ENCODE data around the gene APOL5.

The APOL5 gene

GRCh38 chr22:35743326-35743860, 25.7 kb downstream of the APOL5 start:
- FAIRE-seq, result no peak

GRCh38 chr22:35746248-35746647, 28.6 kb downstream of the APOL5 start:
- FAIRE-seq, result no peak

DNA sequence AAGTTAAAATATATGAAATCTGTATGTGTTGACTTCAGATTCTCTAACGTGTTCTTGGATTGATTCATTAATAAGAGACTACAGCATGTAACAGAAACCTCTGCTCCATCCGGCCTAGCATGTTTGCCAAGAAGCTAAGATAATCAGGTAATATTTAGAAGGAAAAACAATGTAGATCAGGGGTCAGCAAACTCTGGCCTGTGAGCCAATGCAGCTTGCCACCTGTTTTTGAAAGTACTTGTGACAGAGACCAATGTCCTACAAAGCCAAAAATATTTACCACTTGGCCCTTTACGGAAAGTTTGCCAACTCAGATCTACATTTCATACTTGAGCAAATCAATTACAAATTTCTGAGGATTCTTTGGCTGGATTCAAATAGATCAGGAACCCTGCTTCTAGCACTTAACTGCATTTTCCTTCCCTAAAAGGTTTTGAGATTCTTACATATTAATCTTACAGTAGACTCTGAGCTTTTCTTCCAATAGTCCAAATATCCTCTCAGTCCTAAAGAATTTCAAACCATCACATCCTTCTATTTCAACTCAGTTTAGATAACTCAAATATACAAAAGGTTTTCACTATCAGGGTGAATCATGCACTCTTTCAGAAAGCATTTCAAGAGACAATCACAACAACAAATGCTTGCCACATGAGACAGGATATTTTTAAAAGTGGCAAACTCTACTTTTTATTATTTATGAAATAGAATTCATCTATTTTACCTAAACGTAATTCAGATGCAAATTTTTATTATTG, 29.5 kb downstream of the APOL5 start:
- no peak for FAIRE-seq

GRCh38 chr22:35749808-35750207, 32.1 kb downstream of the APOL5 start:
- no peak for FAIRE-seq

- no peak for FAIRE-seq
These were observed 34.6 kb downstream of the APOL5 start for GRCh38 chr22:35752006-35752862.

GRCh38 chr22:35752863-35753189, 35.2 kb downstream of the APOL5 start:
- no peak for FAIRE-seq

DNA sequence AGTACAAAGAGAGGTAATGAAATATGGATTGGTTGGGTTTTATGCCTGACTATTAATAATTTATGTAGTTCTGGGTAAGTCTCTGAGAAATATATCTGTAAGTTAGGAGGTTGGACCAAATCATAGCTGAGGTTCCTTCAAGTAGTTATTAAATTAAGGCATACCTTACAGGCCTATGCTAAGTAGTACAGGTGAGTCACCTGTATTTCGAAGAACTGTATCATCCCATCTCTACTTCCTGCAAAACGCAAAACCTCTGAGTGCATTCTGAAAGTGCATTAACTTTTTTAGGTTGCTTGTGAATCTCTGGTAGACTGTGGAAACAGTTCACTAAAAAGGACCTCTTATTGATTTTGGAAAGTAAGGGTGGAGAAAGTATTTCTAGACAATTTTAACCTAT, 37.1 kb downstream of the APOL5 start:
- FAIRE-seq, result no peak

DNA sequence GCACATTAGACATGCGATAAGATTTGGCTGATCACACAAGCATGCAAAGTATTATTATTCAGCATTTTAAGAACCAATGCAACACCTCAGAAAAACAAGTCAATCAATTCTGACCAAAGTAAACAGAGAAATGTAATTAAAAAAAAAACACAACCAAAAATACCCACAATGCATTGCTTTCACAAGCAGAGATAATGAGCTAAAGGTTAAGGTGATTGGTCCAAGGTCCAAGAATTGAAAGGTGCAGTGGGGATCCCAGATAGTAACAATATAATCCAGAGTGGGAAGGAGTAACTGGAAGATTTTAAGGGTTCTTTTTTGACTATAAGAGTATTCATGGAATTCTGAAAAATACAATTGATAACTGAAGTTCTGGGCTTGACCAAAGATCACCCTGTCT, 39.0 kb downstream of the APOL5 start:
- FAIRE-seq, result no peak

DNA sequence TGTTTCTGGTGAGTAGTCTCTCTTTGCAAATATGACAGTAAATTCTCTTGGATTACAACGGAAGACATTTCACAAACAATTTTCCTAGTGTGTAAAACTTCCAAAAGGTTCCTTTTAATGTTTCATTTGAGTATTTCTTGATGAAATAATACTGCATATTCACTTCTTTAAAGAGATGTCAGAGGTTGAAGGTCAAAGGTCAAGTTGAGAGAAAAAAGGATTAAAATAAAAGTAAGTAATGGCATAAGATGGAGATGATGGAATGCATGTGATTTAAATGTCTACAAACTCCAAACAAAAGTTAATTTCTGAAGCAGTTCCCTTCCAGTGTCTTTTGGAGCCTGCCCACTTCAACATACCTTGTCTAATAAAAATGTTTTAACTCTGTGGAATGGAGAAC, 40.7 kb downstream of the APOL5 start:
- FAIRE-seq, result no peak

DNA sequence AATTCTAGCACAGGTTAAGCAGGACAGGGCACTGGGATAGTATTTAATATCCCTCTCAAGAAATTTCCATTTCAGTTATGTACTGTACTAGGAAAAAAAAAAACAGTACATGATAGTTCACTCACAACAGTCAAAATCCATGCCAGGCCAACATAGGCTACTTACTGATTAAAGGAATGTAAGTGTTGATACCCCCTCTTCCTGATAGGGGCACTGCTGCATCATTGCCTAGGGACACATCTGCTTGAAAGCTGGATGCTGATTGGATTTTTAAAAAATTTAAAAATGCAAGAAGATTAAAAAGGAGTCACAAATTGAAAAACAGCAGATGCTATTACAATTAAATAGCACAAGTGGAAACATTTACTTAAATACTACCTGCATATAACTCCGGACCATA, 43.4 kb downstream of the APOL5 start:
- no peak for FAIRE-seq

GRCh38 chr22:35766654-35767580, 49.2 kb downstream of the APOL5 start:
- FAIRE-seq, result no peak

GRCh38 chr22:35769974-35770373, 52.3 kb downstream of the APOL5 start:
- no peak for FAIRE-seq

DNA sequence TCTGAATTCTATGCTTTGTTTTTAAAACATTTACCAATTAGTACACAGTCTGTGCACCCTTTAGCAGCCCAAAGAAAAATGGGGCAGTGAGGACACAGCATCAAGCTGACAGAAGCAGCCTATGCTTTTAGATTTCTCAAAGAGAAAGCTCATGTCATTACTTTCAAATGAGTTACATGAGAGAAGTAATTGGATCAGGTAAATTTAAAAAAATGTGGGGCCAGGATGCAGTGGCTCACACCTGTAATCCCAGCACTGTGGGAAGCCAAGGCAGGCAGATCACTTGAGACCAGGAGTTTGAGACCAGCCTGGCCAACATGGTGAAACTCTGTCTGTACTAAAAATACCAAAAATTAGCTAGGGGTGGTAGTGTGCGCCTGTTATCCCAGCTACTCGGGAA, 57.7 kb downstream of the APOL5 start:
- no peak for FAIRE-seq

GRCh38 chr22:35777335-35777975, 59.8 kb downstream of the APOL5 start:
- FAIRE-seq, result no peak

Measured in islet of Langerhans (tissue), 1 donor.